Pons (tissue), 1 donor: ENCODE measurements around the gene TMEM127.
A peak's percentile ranks its signal among the peaks of the same experiment; 100 is the strongest.
"Not testable (repeated sequence)": the region's sequence is repeated elsewhere in the genome, so short reads cannot be mapped to it uniquely, and the experiment has no call there.

Experiments
- DNase-seq: peaks from one replicate; pipeline ENCODE4 v3.0.0-alpha.2; 2016; ENCODE audit warnings: low spot score

Gene TMEM127

GRCh38 chr2:96264086-96264485 lies 1.7 kb downstream of the TMEM127 start:
- DNase-seq: no peak

DNA sequence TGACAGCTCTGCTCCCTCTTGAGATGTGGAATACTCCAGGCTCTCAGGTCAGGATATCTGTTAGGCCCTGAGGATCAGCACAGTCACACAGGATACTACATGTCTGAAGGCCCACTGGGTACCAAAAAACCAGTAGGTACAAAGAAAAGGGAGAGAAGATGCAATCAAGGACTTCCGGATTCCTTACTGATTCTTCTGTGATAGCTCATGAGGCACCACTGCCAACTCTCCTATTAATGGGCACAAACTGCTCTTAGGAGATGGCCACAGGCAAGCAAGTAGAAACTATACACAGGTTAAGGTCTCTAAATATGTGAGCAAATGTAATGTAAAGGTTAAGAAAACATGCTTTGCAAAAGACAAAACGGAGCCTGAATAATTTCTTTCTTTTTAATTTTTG lies 3.5 kb downstream of the TMEM127 start:
- no peak for DNase-seq

DNA sequence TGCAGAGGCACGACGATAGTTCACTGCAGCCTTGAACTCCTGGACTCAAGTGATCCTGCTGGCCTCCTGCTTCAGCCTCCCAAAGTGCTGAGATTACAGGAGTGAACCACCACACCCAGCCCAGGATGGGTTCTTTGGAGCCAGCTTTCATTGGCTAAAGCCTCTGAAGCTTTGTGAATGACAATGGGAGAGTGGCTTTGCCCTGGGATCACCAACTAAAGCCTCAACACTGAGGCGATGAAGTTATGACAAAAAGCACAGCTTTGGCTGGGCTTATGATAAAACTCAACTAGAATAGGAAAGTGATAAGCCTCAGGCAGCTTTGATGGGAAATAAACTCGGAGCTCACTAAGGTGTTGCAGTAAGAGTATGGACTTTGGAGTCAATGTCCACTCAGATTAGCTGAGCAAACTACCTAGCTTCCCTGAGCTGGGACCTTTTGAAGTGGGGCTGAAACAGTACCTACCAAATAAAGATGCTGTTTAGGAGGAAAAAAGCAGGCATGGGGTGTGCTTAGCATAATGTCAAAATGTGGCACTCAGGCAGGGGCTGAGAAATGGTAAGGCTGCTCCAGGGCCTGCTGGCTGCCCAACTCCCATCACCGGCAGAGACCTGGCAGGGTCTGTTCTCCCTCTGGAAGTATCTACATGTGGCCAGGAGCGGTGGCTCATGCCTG lies 4.3 kb downstream of the TMEM127 start:
- no peak for DNase-seq

GRCh38 chr2:96260387-96261260 lies 5.2 kb downstream of the TMEM127 start:
- peak; percentile 75 for DNase-seq

GRCh38 chr2:96259497-96259921 lies 6.3 kb downstream of the TMEM127 start:
- no peak for DNase-seq

- no peak for DNase-seq
These were observed 7.4 kb downstream of the TMEM127 start for GRCh38 chr2:96258166-96259022.

GRCh38 chr2:96257744-96258143 lies 8.1 kb downstream of the TMEM127 start:
- DNase-seq: not testable (repeated sequence)

GRCh38 chr2:96256611-96257113 lies 9.1 kb downstream of the TMEM127 start:
- DNase-seq: no peak

DNA sequence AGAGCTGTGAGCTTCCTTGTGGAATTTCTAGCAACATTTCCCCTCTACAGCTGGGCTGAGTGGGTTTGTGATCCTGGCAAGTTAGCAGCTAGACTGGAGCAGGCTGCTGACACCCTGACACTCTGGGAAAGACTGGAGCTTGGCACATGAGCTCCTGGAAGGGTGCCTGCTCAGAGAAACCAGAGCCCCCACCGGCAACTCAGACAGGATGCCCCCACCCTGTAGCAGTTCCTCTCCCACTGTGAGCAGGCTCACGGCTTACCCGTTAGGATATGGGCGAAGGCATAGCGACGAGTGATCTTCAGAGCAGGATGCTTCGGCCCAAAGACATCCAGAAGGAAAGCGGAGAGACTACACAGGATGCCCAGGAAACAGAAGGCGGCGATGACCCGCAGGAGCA lies 11.2 kb downstream of the TMEM127 start:
- DNase-seq: no peak

- no peak for DNase-seq
These were observed 12.8 kb downstream of the TMEM127 start for GRCh38 chr2:96253006-96253405.

GRCh38 chr2:96252526-96252925 lies 13.3 kb downstream of the TMEM127 start:
- no peak for DNase-seq

GRCh38 chr2:96251721-96252292 lies 14.0 kb downstream of the TMEM127 start:
- no peak for DNase-seq

- no peak for DNase-seq
These were observed 15.6 kb downstream of the TMEM127 start for GRCh38 chr2:96250188-96250587.

DNA sequence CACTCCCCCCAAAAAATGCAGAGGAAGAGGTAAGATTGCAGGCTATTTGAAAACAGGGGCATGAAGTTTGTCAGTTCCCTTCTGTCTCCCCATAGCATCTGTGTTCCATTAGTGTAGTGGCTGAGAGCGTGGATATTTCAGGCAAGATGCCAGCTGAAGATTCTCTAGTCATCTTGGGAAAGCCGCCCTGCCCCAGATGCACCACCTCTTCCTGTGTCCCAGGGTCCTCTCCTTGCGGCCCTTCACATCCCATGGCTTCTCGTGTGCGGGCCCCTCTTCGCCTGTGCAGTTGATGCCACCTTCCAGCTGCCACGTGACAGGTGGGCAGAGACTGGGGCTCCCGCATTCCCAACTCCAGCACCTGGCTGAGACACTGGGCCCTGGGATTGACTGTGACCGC lies 16.1 kb downstream of the TMEM127 start:
- DNase-seq: no peak

- no peak for DNase-seq
These were observed 17.2 kb downstream of the TMEM127 start for GRCh38 chr2:96248624-96249023.

DNA sequence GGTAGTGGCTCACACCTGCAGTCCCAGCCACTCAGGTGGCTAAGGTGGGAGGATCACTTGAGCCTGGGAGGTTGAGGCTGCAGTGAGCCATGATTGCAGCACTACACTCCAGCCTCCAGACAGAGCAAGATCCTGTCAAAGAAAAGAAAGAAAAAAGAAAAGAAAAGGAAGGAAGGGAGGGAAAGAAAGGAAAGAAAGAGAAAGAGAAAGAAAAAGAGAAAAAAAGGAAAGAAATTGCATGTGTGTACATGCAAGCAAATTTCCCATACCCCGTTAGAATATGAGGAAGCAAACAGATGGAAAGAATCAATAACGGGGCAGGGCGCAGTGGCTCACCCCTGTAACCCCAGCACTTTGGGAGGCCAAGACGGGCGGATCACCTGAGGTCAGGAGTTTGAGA lies 17.9 kb downstream of the TMEM127 start:
- DNase-seq: no peak

GRCh38 chr2:96247009-96247408 lies 18.8 kb downstream of the TMEM127 start:
- no peak for DNase-seq

GRCh38 chr2:96245609-96246390 lies 20.0 kb downstream of the TMEM127 start:
- no peak for DNase-seq

DNA sequence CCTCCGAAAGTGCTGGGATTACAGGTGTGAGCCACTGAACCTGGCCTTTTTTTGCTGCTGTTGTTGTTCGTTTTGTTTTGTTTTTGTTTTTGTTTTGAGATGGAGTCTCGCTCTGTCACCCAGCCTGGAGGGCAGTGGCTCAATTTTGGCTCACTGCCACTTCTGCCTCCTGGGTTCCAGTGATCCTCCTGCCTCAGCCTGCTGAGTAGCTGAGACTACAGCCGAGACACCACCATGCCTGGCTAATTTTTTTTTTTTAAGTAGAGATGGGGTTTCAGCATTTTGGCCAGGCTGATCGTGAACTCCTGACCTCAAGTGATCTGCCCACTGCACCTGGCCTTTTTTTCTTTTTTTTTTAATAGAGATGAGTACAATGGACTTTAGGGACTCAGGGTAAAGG lies 22.0 kb downstream of the TMEM127 start:
- no peak for DNase-seq

GRCh38 chr2:96241900-96242611 lies 23.7 kb downstream of the TMEM127 start:
- peak; percentile 92 for DNase-seq
